A549 (cell line): ENCODE results near the gene MANF. TPM values are rescaled to one million over a fixed set of nuclear protein-coding genes. Genes with fewer than 3 reads are reported as not detected.

Source experiments
- ATAC-seq, 2 experiments: fragments of 200-7000 bp in 1 of 2; fragments of >200 bp in 1 of 2; cut with Nextera tagmentation in 1 of 2; cut with Tn5 transposase in 1 of 2; 3 replicates each; pipeline versions ENCODE4 v1.8.0 to v1.9.1; 2018 to 2020; ENCODE audit warnings: mild to moderate bottlenecking in 1 of 2, moderate library complexity in 1 of 2
- CTCF ChIA-PET: fragments of 300-600 bp; sonication (Branson Sonifier 250); formaldehyde crosslinking; extraction: SDS; loops from one replicate; lab custom pipeline; 2021; ENCODE audit warnings: antibody characterized with exemption, inconsistent platforms; lab: Yijun Ruan, JAX
- POLR2A ChIA-PET: fragments of 350-600 bp; formaldehyde crosslinking; extraction: SDS; loops from one replicate; lab custom pipeline; 2021; ENCODE audit warnings: antibody characterized with exemption, inconsistent platforms; lab: Yijun Ruan, JAX
- DNase-seq, 2 experiments: peaks; one replicate each; pipeline versions ENCODE4 v3.0.0 to v3.0.0-alpha.2; 2011 to 2016; ENCODE audit warnings: low read depth in 1 of 2, low spot score in 1 of 2
- FAIRE-seq: peaks from 2 replicates; lab custom pipeline; 2011; peaks lifted over from hg19 to GRCh38; lab: Jason Lieb, UNC
- H3K27ac ChIP-seq, 2 experiments: fragments of >200 bp; sonication (Bioruptor Twin); formaldehyde crosslinking; 3 replicates each; pipeline ENCODE4 v1.5.1; 2016 to 2017
- H3K4me1 ChIP-seq: fragments of >200 bp; sonication (Bioruptor Twin); formaldehyde crosslinking; 3 replicates; pipeline ENCODE4 v1.6.1; 2016
- H3K4me2 ChIP-seq: fragments of >200 bp; sonication (Bioruptor Twin); formaldehyde crosslinking; 3 replicates; pipeline ENCODE4 v1.6.1; 2016
- H3K4me3 ChIP-seq: fragments of >200 bp; sonication (Bioruptor Twin); formaldehyde crosslinking; 3 replicates; pipeline ENCODE4 v1.5.1; 2016
- H3K9me3 ChIP-seq: fragments of >200 bp; sonication (Bioruptor Twin); formaldehyde crosslinking; 3 replicates; pipeline ENCODE4 v1.6.1; 2016
- ATOH8 ChIP-seq: fragments of 250-450 bp; sonication (Bioruptor Pico); IDR thresholded peaks from 2 replicates; pipeline ENCODE4 v1.5.0; 2020; ENCODE audit warnings: low read depth, mild to moderate bottlenecking, moderate library complexity
- BCL3 ChIP-seq: fragments of >200 bp; sonication (Bioruptor Twin); formaldehyde crosslinking; IDR thresholded peaks from 3 replicates; pipeline ENCODE4 v1.6.1; 2016
- CBX2 ChIP-seq: fragments of 200-600 bp; sonication (generic); IDR thresholded peaks from 2 replicates; pipeline ENCODE4 v1.6.1; 2016; ENCODE audit warnings: low read depth, mild to moderate bottlenecking, borderline replicate concordance
- CEBPB ChIP-seq, 2 experiments: fragments of >200 bp in 1 of 2; sonication (Bioruptor Twin) in 1 of 2; formaldehyde crosslinking in 1 of 2; IDR thresholded peaks; 2 replicates each; pipeline ENCODE4 v1.6.1; 2012 to 2016
- CHD2 ChIP-seq: fragments of 150-350 bp; IDR thresholded peaks from 2 replicates; pipeline ENCODE4 v1.6.1; 2014; ENCODE audit warnings: low read length; ENCODE audit not compliant: partially characterized antibody
- CTCF ChIP-seq: fragments of >200 bp; sonication (Bioruptor Twin); formaldehyde crosslinking; IDR thresholded peaks from 3 replicates; pipeline ENCODE4 v1.5.1; 2016
- EP300 ChIP-seq, 2 experiments: fragments of >200 bp; sonication (Bioruptor Twin); formaldehyde crosslinking; IDR thresholded peaks; 2 replicates in 1 of 2; 3 replicates in 1 of 2; pipeline ENCODE4 v1.6.1; 2016 to 2017
- ESRRA ChIP-seq: fragments of 150-350 bp; IDR thresholded peaks from 2 replicates; pipeline ENCODE4 v1.6.1; 2014; ENCODE audit warnings: mild to moderate bottlenecking, low read length, borderline replicate concordance
- FOSL2 ChIP-seq, 2 experiments: fragments of 450-650 bp in 1 of 2; fragments of >200 bp in 1 of 2; sonication (Bioruptor Twin) in 1 of 2; formaldehyde crosslinking; IDR thresholded peaks; 2 replicates each; pipeline versions ENCODE4 v1.5.0 to v1.6.1; 2016 to 2020; ENCODE audit warnings: mild to moderate bottlenecking in 1 of 2, moderate library complexity in 1 of 2
- FOXS1 ChIP-seq: fragments of 250-450 bp; sonication (Bioruptor Pico); IDR thresholded peaks from 2 replicates; pipeline ENCODE4 v1.5.0; 2020; ENCODE audit warnings: mild to moderate bottlenecking, moderate library complexity
- GATA3 ChIP-seq: IDR thresholded peaks from 2 replicates; pipeline ENCODE4 v1.6.1; 2012; ENCODE audit warnings: borderline replicate concordance
- HMGXB4 ChIP-seq: fragments of 250-450 bp; sonication (Bioruptor Pico); IDR thresholded peaks from 2 replicates; pipeline ENCODE4 v1.5.0; 2021; ENCODE audit warnings: mild to moderate bottlenecking, moderate library complexity, borderline replicate concordance
- HOXB13 ChIP-seq: fragments of 250-450 bp; sonication (Bioruptor Pico); IDR thresholded peaks from 2 replicates; pipeline ENCODE4 v1.5.0; 2020; ENCODE audit warnings: low read depth, mild to moderate bottlenecking, moderate library complexity
- HOXB5 ChIP-seq: fragments of 250-450 bp; sonication (Bioruptor Pico); IDR thresholded peaks from 2 replicates; pipeline ENCODE4 v1.5.0; 2020; ENCODE audit warnings: mild to moderate bottlenecking, moderate library complexity
- KDM1A ChIP-seq: fragments of 200-600 bp; sonication (generic); IDR thresholded peaks from 2 replicates; pipeline ENCODE4 v1.6.1; 2016; ENCODE audit warnings: low read depth, mild to moderate bottlenecking
- KDM5A ChIP-seq: fragments of 200-600 bp; sonication (generic); IDR thresholded peaks from 2 replicates; pipeline ENCODE4 v1.6.1; 2016; ENCODE audit warnings: antibody characterized with exemption, mild to moderate bottlenecking
- MAX ChIP-seq: IDR thresholded peaks from 2 replicates; pipeline ENCODE4 v1.6.1; 2012
- MAZ ChIP-seq: fragments of 150-350 bp; IDR thresholded peaks from 2 replicates; pipeline ENCODE4 v1.6.1; 2014; ENCODE audit warnings: antibody characterized with exemption, low read depth, low read length, borderline replicate concordance
- NFE2L2 ChIP-seq: fragments of 150-350 bp; conservative IDR thresholded peaks from 2 replicates; pipeline ENCODE4 v1.6.1; 2014; ENCODE audit warnings: low read length
- NR3C1 ChIP-seq: fragments of >200 bp; sonication (Bioruptor Twin); formaldehyde crosslinking; IDR thresholded peaks from 3 replicates; pipeline ENCODE4 v1.6.1; 2017
- PBX3 ChIP-seq: IDR thresholded peaks from 2 replicates; pipeline ENCODE4 v1.6.1; 2012
- RARB ChIP-seq: fragments of 250-450 bp; sonication (Bioruptor Pico); IDR thresholded peaks from 2 replicates; pipeline ENCODE4 v1.8.0; 2021; ENCODE audit warnings: mild to moderate bottlenecking, moderate library complexity
- RCOR1 ChIP-seq: fragments of 150-350 bp; IDR thresholded peaks from 2 replicates; pipeline ENCODE4 v1.6.1; 2014; ENCODE audit warnings: antibody characterized with exemption, low read length, low read depth
- RNF2 ChIP-seq: fragments of 200-600 bp; sonication (generic); IDR thresholded peaks from 2 replicates; pipeline ENCODE4 v1.6.1; 2016; ENCODE audit warnings: low read depth, mild to moderate bottlenecking, antibody characterized with exemption, moderate library complexity, borderline replicate concordance
- SREBF2 ChIP-seq: fragments of 450-650 bp; IDR thresholded peaks from 2 replicates; pipeline ENCODE4 v1.6.1; 2014; ENCODE audit warnings: mild to moderate bottlenecking, moderate library complexity
- USF2 ChIP-seq: fragments of 450-650 bp; IDR thresholded peaks from 2 replicates; pipeline ENCODE4 v1.6.1; 2014; ENCODE audit warnings: antibody characterized with exemption
- ZFP36 ChIP-seq: fragments of 450-650 bp; IDR thresholded peaks from 2 replicates; pipeline ENCODE4 v1.6.1; 2014; ENCODE audit warnings: borderline replicate concordance; ENCODE audit not compliant: partially characterized antibody
- WGBS: methylation state at CpG from one replicate; pipeline ENCODE4 v1.1.6; 2017; ENCODE audit errors: missing lambda C conversion rate; 5-methylcytosine and 5-hydroxymethylcytosine counted together
- polyA plus RNA-seq, 4 experiments: library from polyadenylated mRNA; depleted of rRNA in 3 of 4; stranded (reverse); fragments of >200 nt; fragmentation: RNase III in 1 of 4; extraction: RNeasy Plus Mini Kit Qiagen cat#74134 plus additional on column Dnase treatment in 1 of 4; gene quantifications; 2 replicates in 3 of 4; 3 replicates in 1 of 4; pipeline ENCODE4 v1.2.3, GENCODE V29; 2011 to 2017

The MANF gene
- polyA plus RNA-seq, 2 of the 4 experiments (the other 2 are of a cell fraction), result 67.8 to 84.9 TPM

- FAIRE-seq (no peak), ATAC-seq (no peak), DNase-seq (no peak)
- H3K4me2 ChIP-seq, result no peak overlapping the region
- H3K4me3 ChIP-seq, result no peak overlapping the region
- CTCF ChIA-PET, result interaction anchor here (3.0 to 13.9 kb wide), 3 partner anchors 11 to 761 kb away, joined by 10 to 115 read pairs (median 28); partner anchors contain the start of gene MAPKAPK3
- H3K9me3 ChIP-seq, result no peaks in the 10 kb centered on the region
- WGBS, result 90% methylated on average over 5 of the region's 5 CpGs
- POLR2A ChIA-PET, result no interaction called here
- H3K27ac ChIP-seq, result no peak overlapping the region
- TF ChIP-seq PBX3, result no peak
- no peak for TF ChIP-seq ZFP36
- no peak for TF ChIP-seq CEBPB (IDR thresholded peaks at IDR 0.05)
- TF ChIP-seq RARB (CRISPR knock-in tag), result no peak
- TF ChIP-seq EP300 (IDR thresholded peaks at IDR 0.05), result no peak
- no peak for TF ChIP-seq NR3C1
- no peak for TF ChIP-seq SREBF2
- no peak for TF ChIP-seq HOXB5 (CRISPR knock-in tag)
- TF ChIP-seq MAZ, result no peak
- no peak for TF ChIP-seq MAX
- no peak for TF ChIP-seq HMGXB4 (CRISPR knock-in tag)
- TF ChIP-seq CBX2, result no peak
- TF ChIP-seq GATA3, result no peak
- no peak for TF ChIP-seq CHD2
- TF ChIP-seq ATOH8 (CRISPR knock-in tag), result no peak
- H3K4me1 ChIP-seq, result peaks cover under 1% of the 10 kb centered on the region; the same call in 2 of the 3 replicates
These were observed 7.0 kb upstream of the MANF start for GRCh38 chr3:51378065-51378464.

GRCh38 chr3:51378726-51379125, 6.4 kb upstream of the MANF start:
- FAIRE-seq (no peak), DNase-seq (no peak), ATAC-seq (no peak)
- ChIA-PET CTCF (interaction anchor here (5.3 to 13.9 kb wide), 2 partner anchors 11 to 762 kb away, joined by 28 to 115 read pairs; partner anchors contain the start of gene MAPKAPK3), POLR2A (no interaction called here)
- Histone ChIP-seq H3K9me3 (no peaks in the 10 kb centered on the region), H3K4me3 (no peak overlapping the region), H3K4me1 (peaks cover 7% of the 10 kb centered on the region; the same call in 2 of the 3 replicates), H3K27ac (no peak overlapping the region), H3K4me2 (no peak overlapping the region)
- no CpG with 5 or more reads among the region's 2 CpGs for whole genome bisulfite sequencing
- no peak for TF ChIP-seq RCOR1
- no peak for TF ChIP-seq USF2
- no peak for TF ChIP-seq KDM1A
- TF ChIP-seq FOXS1 (CRISPR knock-in tag), result no peak
- TF ChIP-seq GATA3, result no peak
- no peak for TF ChIP-seq NFE2L2
- no peak for TF ChIP-seq RNF2
- no peak for TF ChIP-seq ZFP36
- no peak for TF ChIP-seq BCL3
- TF ChIP-seq ATOH8 (CRISPR knock-in tag), result no peak
- TF ChIP-seq HOXB13, result no peak
- TF ChIP-seq KDM5A, result no peak
- TF ChIP-seq PBX3, result no peak
- no peak for TF ChIP-seq ESRRA
- no peak for TF ChIP-seq FOSL2 (IDR thresholded peaks at IDR 0.05)
- TF ChIP-seq FOSL2 (CRISPR knock-in tag; IDR thresholded peaks at IDR 0.05), result no peak
- no peak for TF ChIP-seq CTCF
- no peak for TF ChIP-seq CBX2
